ENCODE data around the gene UMODL1.

UMODL1 gene

GRCh38 chr21:42149656-42150473, 78.7 kb downstream of the UMODL1 start:
- DNase-seq (ENCODE audit: low read depth in 1 of 2, low spot score in 1 of 2), result no peak
- H3K27ac ChIP-seq (replicated peaks), result no peak overlapping the region
- H3K27me3 ChIP-seq (ENCODE audit: insufficient read depth, poor library complexity, severe bottlenecking), result no peaks in the 10 kb centered on the region
- no peak overlapping the region for H3K4me3 ChIP-seq (replicated peaks; ENCODE audit: insufficient read depth, low read length)
- TF ChIP-seq CTCF (IDR thresholded peaks at IDR 0.05; ENCODE audit: insufficient read depth, low read length), result no peak
- TF ChIP-seq POLR2AphosphoS5 (IDR thresholded peaks at IDR 0.05; ENCODE audit: low read depth), result no peak
- no peak for TF ChIP-seq GABPA (IDR thresholded peaks at IDR 0.05; ENCODE audit: low read depth)
- no peak for TF ChIP-seq SPI1 (IDR thresholded peaks at IDR 0.05; ENCODE audit: borderline replicate concordance, low read depth)
- TF ChIP-seq REST (IDR thresholded peaks at IDR 0.05; ENCODE audit: insufficient replicate concordance, low read depth), result no peak

GRCh38 chr21:42150474-42151085, 79.5 kb downstream of the UMODL1 start:
- Histone ChIP-seq H3K27ac (replicated peaks) (no peak overlapping the region), H3K4me3 (replicated peaks; ENCODE audit: insufficient read depth, low read length) (no peak overlapping the region), H3K27me3 (ENCODE audit: insufficient read depth, poor library complexity, severe bottlenecking) (no peaks in the 10 kb centered on the region)
- no peak for DNase-seq (ENCODE audit: low read depth in 1 of 2, low spot score in 1 of 2)
- no peak for TF ChIP-seq REST (IDR thresholded peaks at IDR 0.05; ENCODE audit: insufficient replicate concordance, low read depth)

GRCh38 chr21:42151148-42151947, 80.2 kb downstream of the UMODL1 start:
- H3K4me3 ChIP-seq (replicated peaks; ENCODE audit: insufficient read depth, low read length), result no peak overlapping the region

More at GRCh38 chr21:42151148-42151947, 80.2 kb downstream of the UMODL1 start:
- Histone ChIP-seq H3K27ac (replicated peaks) (no peak overlapping the region), H3K27me3 (ENCODE audit: insufficient read depth, poor library complexity, severe bottlenecking) (no peaks in the 10 kb centered on the region)
- no peak for DNase-seq (ENCODE audit: low read depth in 1 of 2, low spot score in 1 of 2)
- TF ChIP-seq GABPA (IDR thresholded peaks at IDR 0.05; ENCODE audit: low read depth), result no peak
- TF ChIP-seq REST (IDR thresholded peaks at IDR 0.05; ENCODE audit: insufficient replicate concordance, low read depth), result no peak
- no peak for TF ChIP-seq SPI1 (IDR thresholded peaks at IDR 0.05; ENCODE audit: borderline replicate concordance, low read depth)
- TF ChIP-seq POLR2AphosphoS5 (IDR thresholded peaks at IDR 0.05; ENCODE audit: low read depth), result no peak
